ENCODE data around the gene HMGCLL1.

HMGCLL1 gene

DNA sequence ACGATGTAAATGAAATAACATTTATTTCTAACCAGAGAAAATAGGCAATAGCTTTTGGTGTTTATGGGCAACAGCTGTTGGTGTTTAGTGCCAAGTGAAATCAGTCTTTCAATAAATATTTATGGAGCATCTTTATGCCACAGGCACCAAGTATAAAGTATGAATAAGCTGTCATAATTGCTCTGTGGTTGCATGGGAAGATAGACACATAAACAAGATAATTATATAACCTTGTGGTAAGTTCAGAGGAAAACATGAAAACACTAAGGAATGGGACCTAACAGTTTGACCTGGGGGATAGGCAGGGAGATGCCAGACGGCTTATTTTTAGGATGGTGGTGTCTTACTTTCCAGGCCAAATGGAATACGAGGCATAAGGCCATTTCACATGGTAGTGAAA lies 140.8 kb downstream of the HMGCLL1 start:
- H3K9me3 ChIP-seq (ENCODE audit: insufficient read depth, low read depth, low read length) = no peaks in the 10 kb centered on the region
- H3K36me3 ChIP-seq (ENCODE audit: insufficient read depth, low read depth, low read length) = no peaks in the 10 kb centered on the region
- no peak overlapping the region for H3K4me3 ChIP-seq (ENCODE audit: low read length)
- no peak overlapping the region for H3K27ac ChIP-seq (ENCODE audit: low read length)
- H3K4me1 ChIP-seq (ENCODE audit: insufficient read depth, low read length) = peaks cover 9% of the 10 kb centered on the region; the same call in 1 of the 2 replicates
- H3K27me3 ChIP-seq (ENCODE audit: insufficient read depth, low read length) = no peaks in the 10 kb centered on the region
- H3K9ac ChIP-seq (ENCODE audit: low read depth, low read length) = no peak overlapping the region

DNA sequence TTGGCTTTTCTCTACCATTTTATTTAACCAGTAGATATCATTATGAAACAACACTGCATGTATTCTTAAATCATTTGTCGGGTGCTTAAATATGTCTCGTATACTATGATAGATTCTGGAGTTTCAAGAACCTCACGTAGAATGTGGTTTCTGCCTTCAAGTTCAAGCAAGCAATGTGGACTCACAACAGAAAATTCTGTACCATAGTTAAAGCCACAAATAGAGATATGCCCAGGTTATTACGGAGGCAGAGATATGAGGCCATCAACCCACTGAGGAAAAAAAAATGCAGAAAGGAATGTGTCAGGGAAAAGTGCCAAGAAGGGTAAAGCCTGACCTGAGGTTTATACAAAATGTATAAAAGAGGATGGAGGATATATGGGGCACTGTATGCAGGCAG lies 141.9 kb downstream of the HMGCLL1 start:
- Histone ChIP-seq H3K4me1 (ENCODE audit: insufficient read depth, low read length) (peaks cover 10% of the 10 kb centered on the region; the same call in 1 of the 2 replicates), H3K9me3 (ENCODE audit: insufficient read depth, low read depth, low read length) (no peaks in the 10 kb centered on the region), H3K9ac (ENCODE audit: low read depth, low read length) (no peak overlapping the region), H3K27ac (ENCODE audit: low read length) (no peak overlapping the region), H3K4me3 (ENCODE audit: low read length) (no peak overlapping the region), H3K27me3 (ENCODE audit: insufficient read depth, low read length) (no peaks in the 10 kb centered on the region), H3K36me3 (ENCODE audit: insufficient read depth, low read depth, low read length) (no peaks in the 10 kb centered on the region)

DNA sequence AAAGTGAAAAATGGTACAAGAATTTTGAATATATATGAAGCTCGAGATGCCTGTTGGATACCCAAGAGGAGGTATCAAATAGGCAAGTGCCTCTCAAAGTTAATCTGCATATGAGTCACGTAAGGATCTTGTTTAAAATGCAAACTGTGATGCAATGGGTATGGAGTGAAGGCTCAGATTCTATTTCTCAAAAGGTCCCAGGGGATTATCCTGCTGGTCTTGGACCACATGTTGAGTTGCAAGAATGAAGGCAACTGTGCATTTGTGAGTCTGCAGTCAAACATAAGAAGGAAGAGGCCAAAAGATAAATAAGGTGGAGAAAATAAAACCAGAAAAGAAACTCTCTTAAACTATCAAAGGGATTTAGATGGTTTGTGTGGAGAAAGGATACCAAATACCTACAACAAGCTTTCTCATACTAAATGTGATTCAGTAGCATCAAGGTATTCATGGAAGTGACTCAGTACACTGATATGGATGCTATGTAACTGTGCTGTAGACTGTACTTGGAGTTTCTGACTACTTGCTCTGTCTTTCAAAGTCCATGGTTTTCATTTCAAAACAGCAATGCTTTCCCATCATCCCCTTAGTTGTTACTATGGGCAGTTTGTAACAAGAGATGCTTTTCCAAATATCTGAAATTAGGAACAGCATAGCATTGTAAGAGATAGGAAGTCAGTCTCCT lies 145.4 kb downstream of the HMGCLL1 start:
- no peaks in the 10 kb centered on the region for H3K9me3 ChIP-seq (ENCODE audit: insufficient read depth, low read depth, low read length)
- no peak overlapping the region for H3K27ac ChIP-seq (ENCODE audit: low read length)
- H3K27me3 ChIP-seq (ENCODE audit: insufficient read depth, low read length) = no peaks in the 10 kb centered on the region
- H3K4me1 ChIP-seq (ENCODE audit: insufficient read depth, low read length) = peaks cover 10% of the 10 kb centered on the region; the same call in 1 of the 2 replicates
- no peak overlapping the region for H3K4me3 ChIP-seq (ENCODE audit: low read length)
- no peaks in the 10 kb centered on the region for H3K36me3 ChIP-seq (ENCODE audit: insufficient read depth, low read depth, low read length)
- no peak overlapping the region for H3K9ac ChIP-seq (ENCODE audit: low read depth, low read length)

DNA sequence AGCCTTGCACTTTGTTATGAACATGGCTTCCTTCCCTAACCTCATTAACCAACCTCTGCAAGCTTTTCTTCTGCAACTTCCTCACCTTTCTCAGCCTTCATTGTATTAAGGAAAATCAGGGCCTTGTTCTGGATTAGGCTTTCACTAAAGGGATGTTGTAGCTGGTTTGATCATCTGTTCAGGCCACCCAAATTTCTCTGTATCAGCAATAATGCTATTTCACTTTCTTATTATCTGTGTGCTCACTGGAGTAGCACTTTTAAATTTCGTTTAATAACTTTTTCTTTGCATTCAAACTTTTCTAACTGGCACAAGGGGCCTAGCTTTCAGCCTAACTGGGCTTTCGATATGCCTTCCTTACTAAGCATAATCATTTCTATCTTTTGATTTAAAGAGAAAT lies 155.1 kb downstream of the HMGCLL1 start:
- Histone ChIP-seq H3K4me1 (ENCODE audit: insufficient read depth, low read length) (no peaks in the 10 kb centered on the region), H3K27ac (ENCODE audit: low read length) (no peak overlapping the region), H3K36me3 (ENCODE audit: insufficient read depth, low read depth, low read length) (no peaks in the 10 kb centered on the region), H3K9me3 (ENCODE audit: insufficient read depth, low read depth, low read length) (no peaks in the 10 kb centered on the region), H3K4me3 (ENCODE audit: low read length) (no peak overlapping the region), H3K9ac (ENCODE audit: low read depth, low read length) (no peak overlapping the region), H3K27me3 (ENCODE audit: insufficient read depth, low read length) (no peaks in the 10 kb centered on the region)

DNA sequence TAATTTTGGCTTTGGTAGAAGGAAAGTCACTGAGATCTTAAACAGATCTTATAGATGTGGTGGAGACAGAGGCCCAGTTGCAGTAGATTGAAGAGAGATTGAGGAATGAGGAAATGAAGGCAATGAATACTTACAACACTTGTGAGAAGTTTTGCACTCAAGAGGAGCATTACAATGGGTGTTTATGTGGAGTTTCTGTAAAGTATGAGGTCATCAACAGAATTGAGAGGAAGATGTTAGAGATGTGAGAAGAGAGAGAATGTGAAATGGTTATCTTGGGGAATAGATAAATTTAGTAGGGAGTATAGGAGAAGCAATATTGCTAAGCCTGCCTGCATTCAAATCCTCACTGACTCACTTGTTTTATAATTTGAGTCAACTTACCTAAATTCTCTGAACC lies 168.3 kb downstream of the HMGCLL1 start:
- H3K4me3 ChIP-seq (ENCODE audit: low read length) = no peak overlapping the region
- H3K9ac ChIP-seq (ENCODE audit: low read depth, low read length) = no peak overlapping the region
- no peaks in the 10 kb centered on the region for H3K36me3 ChIP-seq (ENCODE audit: insufficient read depth, low read depth, low read length)
- no peak overlapping the region for H3K27ac ChIP-seq (ENCODE audit: low read length)
- H3K27me3 ChIP-seq (ENCODE audit: insufficient read depth, low read length) = no peaks in the 10 kb centered on the region
- no peaks in the 10 kb centered on the region for H3K9me3 ChIP-seq (ENCODE audit: insufficient read depth, low read depth, low read length)
- peaks cover 6% of the 10 kb centered on the region; the same call in 1 of the 2 replicates for H3K4me1 ChIP-seq (ENCODE audit: insufficient read depth, low read length)

DNA sequence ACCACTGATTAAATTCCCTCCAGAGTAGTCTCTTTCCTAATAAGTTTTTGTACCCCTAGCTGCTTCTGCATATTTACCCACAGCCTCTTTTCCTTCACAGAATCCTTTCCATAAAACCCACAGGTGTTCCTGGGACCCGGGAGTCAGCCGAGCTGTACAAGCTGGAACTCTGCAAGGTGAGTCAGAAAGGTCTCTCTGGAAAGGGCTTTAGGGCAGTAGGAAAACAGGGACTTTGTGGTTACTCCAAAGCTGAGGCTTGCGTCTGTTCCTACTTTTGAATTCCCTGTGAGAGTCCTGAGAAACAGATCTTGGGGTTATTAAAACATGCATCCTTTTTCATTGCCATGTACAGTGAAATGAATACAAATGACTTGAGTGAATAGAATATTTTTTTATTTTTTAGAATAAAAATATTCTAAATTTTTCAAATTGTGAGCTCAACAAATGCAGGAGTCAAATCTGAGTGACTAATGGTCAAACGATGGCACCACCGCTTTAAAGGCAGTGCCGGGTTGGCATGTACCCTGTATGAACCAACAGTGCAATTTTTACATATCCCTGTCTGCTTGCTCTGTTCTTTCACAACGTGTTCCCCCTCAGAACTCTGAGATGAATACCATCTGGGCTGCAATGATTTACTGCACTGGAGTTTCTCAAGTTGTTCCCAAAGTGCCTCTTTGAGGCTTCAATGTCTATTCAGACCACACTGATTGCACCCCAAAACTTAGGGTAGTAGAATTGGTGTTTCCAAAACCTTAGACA lies 173.3 kb downstream of the HMGCLL1 start:
- no peak overlapping the region for H3K9ac ChIP-seq (ENCODE audit: low read depth, low read length)
- H3K36me3 ChIP-seq (ENCODE audit: insufficient read depth, low read depth, low read length) = no peaks in the 10 kb centered on the region
- H3K4me1 ChIP-seq (ENCODE audit: insufficient read depth, low read length) = no peaks in the 10 kb centered on the region
- H3K27me3 ChIP-seq (ENCODE audit: insufficient read depth, low read length) = no peaks in the 10 kb centered on the region
- no peaks in the 10 kb centered on the region for H3K9me3 ChIP-seq (ENCODE audit: insufficient read depth, low read depth, low read length)
- no peak overlapping the region for H3K27ac ChIP-seq (ENCODE audit: low read length)
- no peak overlapping the region for H3K4me3 ChIP-seq (ENCODE audit: low read length)

DNA sequence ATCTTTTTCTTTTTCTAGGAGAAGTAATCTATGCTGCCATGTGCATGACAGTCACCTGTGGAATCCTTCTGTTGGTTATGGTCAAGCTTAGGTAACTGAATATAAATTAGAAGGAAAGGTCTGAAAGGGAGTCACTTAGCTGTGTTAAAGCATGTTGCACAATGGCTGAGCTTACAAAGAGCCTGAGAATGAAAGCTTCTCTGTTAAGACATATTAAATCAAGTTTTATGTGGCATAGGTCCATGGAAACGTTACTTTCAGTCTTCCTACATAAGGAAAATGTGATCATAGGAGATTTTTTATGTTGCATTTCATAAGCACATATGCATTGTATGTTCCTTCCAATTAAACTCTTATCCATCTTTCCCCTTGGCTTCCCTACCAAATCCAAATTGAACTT lies 179.6 kb downstream of the HMGCLL1 start:
- Histone ChIP-seq H3K27me3 (ENCODE audit: insufficient read depth, low read length) (no peaks in the 10 kb centered on the region), H3K27ac (ENCODE audit: low read length) (no peak overlapping the region), H3K9me3 (ENCODE audit: insufficient read depth, low read depth, low read length) (no peaks in the 10 kb centered on the region), H3K4me3 (ENCODE audit: low read length) (no peak overlapping the region), H3K4me1 (ENCODE audit: insufficient read depth, low read length) (no peaks in the 10 kb centered on the region), H3K9ac (ENCODE audit: low read depth, low read length) (no peak overlapping the region), H3K36me3 (ENCODE audit: insufficient read depth, low read depth, low read length) (no peaks in the 10 kb centered on the region)

DNA sequence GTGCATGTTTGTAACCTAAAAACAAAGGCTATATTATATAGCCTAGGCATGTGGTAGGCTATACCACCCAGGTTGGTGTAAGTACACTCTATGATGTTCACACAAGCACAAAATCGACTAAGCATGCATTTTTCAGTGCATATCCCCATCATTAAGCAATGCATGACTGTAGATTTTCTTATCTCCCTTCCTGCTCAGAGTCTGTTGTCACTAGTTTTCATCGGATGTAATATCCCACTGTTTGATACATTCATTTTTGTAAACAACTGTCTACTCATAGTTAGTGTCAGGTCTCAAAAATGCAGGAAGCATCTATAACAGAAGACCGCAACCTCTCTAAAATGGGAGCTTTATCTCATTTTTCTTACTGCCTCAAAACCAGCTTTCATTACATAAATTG lies 181.0 kb downstream of the HMGCLL1 start:
- Histone ChIP-seq H3K27ac (ENCODE audit: low read length) (no peak overlapping the region), H3K36me3 (ENCODE audit: insufficient read depth, low read depth, low read length) (no peaks in the 10 kb centered on the region), H3K27me3 (ENCODE audit: insufficient read depth, low read length) (no peaks in the 10 kb centered on the region), H3K9me3 (ENCODE audit: insufficient read depth, low read depth, low read length) (no peaks in the 10 kb centered on the region), H3K4me1 (ENCODE audit: insufficient read depth, low read length) (no peaks in the 10 kb centered on the region), H3K9ac (ENCODE audit: low read depth, low read length) (no peak overlapping the region), H3K4me3 (ENCODE audit: low read length) (no peak overlapping the region)

DNA sequence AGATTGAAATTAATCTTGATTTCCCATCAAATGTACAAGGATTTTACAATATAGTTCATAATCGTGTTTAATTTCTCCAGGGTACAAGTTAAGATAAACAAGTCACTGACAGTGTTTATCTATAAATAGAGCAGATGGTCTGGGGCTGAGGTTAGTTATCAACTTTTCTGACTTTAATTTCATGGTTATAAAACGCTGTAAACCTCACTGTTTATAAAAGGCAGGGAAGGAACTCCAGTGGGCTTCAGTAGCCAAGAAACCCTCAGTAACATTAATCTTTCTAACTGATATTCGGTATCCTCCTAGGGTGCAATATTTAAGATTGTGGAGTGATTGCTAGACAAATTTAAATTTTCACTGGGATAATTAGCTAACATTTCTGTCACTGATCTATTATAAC lies 183.1 kb downstream of the HMGCLL1 start:
- H3K4me3 ChIP-seq (ENCODE audit: low read length) = no peak overlapping the region
- no peaks in the 10 kb centered on the region for H3K9me3 ChIP-seq (ENCODE audit: insufficient read depth, low read depth, low read length)
- H3K27me3 ChIP-seq (ENCODE audit: insufficient read depth, low read length) = no peaks in the 10 kb centered on the region
- H3K9ac ChIP-seq (ENCODE audit: low read depth, low read length) = no peak overlapping the region
- H3K27ac ChIP-seq (ENCODE audit: low read length) = no peak overlapping the region
- no peaks in the 10 kb centered on the region for H3K36me3 ChIP-seq (ENCODE audit: insufficient read depth, low read depth, low read length)
- H3K4me1 ChIP-seq (ENCODE audit: insufficient read depth, low read length) = no peaks in the 10 kb centered on the region

DNA sequence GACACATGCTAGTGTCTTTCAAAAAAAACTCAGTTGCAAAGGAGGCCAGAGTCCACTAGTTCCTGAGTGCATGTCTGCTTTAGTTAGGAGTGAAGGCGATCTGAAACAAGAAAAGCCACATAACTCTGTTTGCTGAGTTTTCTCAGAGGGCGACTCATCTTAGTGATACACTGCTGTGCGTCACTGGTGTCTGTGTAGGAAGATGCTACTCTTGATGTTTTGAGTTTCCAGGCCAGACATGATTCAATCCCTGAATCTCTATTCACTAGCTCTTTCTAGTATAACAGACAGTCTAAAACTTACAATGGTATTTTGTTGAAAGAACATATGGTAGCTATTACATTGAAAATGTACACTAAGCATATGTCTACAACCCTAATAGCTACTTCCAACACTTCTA lies 190.8 kb downstream of the HMGCLL1 start:
- Histone ChIP-seq H3K36me3 (ENCODE audit: insufficient read depth, low read depth, low read length) (no peaks in the 10 kb centered on the region), H3K4me3 (ENCODE audit: low read length) (no peak overlapping the region), H3K27me3 (ENCODE audit: insufficient read depth, low read length) (no peaks in the 10 kb centered on the region), H3K9ac (ENCODE audit: low read depth, low read length) (no peak overlapping the region), H3K4me1 (ENCODE audit: insufficient read depth, low read length) (peaks cover 6% of the 10 kb centered on the region; the same call in 1 of the 2 replicates), H3K27ac (ENCODE audit: low read length) (no peak overlapping the region), H3K9me3 (ENCODE audit: insufficient read depth, low read depth, low read length) (no peaks in the 10 kb centered on the region)

All from iPS-20b (cell line).